ENCODE measurements around the gene SPATS2. TPM values are rescaled to one million over a fixed set of nuclear protein-coding genes. Genes with fewer than 3 reads are reported as not detected.

Gene SPATS2
- total and polyA plus RNA-seq, 2 donors (not counting 1 experiment from before 2014, with no cell fraction given): 11.3 to 21.5 TPM

DNA sequence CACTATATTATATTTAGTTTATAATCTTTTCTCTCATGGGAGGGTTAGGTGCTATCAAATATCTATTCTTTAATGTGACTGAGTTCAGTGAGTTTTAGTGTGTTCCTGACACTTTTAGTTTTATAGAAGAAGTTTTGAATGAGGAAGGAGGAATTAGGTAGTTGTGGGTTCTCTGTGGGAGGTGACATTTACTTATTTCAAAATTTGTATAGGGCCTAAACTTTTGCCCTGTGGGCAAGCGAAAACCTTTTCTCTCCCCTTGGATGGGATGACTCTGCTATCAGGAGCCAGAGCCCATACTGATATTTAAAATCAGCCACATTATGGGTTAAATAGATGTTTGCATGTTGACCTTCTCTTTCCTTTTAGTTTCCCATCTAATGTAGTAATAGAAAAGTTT is 43.6 kb downstream of the SPATS2 start:
- ChIA-PET CTCF (no interaction called here), POLR2A (no interaction called here)
- no peaks in the 10 kb centered on the region for H3K27me3 Mint-ChIP-seq
- H3K4me1 Mint-ChIP-seq: peaks cover 8% of the 10 kb centered on the region
- no peak overlapping the region for H3K9ac ChIP-seq (ENCODE audit: low read length)
- intact Hi-C loops (cut with micrococcal nuclease): no loop called here
- no CpG with 5 or more reads among the region's 1 CpG for WGBS (ENCODE audit: insufficient coverage)
- H3K4me3 Mint-ChIP-seq: no peak overlapping the region
- no peak overlapping the region for H3K4me2 ChIP-seq (replicated peaks; ENCODE audit: low read depth, low read length, poor library complexity, severe bottlenecking)
- DNase-seq: no peak
- H3K4me3 ChIP-seq (ENCODE audit: control extremely low read depth in 1 of 5, extremely low read depth in 1 of 5, insufficient read depth in 1 of 5, low read depth in 2 of 5, low read length in 4 of 5): no peak overlapping the region
- no peaks in the 10 kb centered on the region for H3K79me2 ChIP-seq (ENCODE audit: control insufficient read depth, insufficient read depth, low read length)
- H3K27ac Mint-ChIP-seq: no peak overlapping the region
- H3K4me1 ChIP-seq (ENCODE audit: control insufficient read depth in 2 of 2, insufficient read depth in 2 of 2, low read length in 2 of 2): no peaks in the 10 kb centered on the region
- H2AFZ ChIP-seq (ENCODE audit: insufficient read depth, low read depth, low read length, poor library complexity, severe bottlenecking): no peak overlapping the region
- no peaks in the 10 kb centered on the region for H3K9me3 Mint-ChIP-seq (ENCODE audit: insufficient read depth)
- no peaks in the 10 kb centered on the region for H3K36me3 ChIP-seq (replicated peaks in 1 of 2; ENCODE audit: control extremely low read depth in 1 of 2, control insufficient read depth in 1 of 2, extremely low read depth in 1 of 2, insufficient read depth in 2 of 2, low read length in 1 of 2)
- no peak for TF ChIP-seq EZH2 (IDR thresholded peaks at IDR 0.05; ENCODE audit: borderline replicate concordance, insufficient read depth, low read depth, low read length, poor library complexity, severe bottlenecking)
- TF ChIP-seq, protein P1, sequence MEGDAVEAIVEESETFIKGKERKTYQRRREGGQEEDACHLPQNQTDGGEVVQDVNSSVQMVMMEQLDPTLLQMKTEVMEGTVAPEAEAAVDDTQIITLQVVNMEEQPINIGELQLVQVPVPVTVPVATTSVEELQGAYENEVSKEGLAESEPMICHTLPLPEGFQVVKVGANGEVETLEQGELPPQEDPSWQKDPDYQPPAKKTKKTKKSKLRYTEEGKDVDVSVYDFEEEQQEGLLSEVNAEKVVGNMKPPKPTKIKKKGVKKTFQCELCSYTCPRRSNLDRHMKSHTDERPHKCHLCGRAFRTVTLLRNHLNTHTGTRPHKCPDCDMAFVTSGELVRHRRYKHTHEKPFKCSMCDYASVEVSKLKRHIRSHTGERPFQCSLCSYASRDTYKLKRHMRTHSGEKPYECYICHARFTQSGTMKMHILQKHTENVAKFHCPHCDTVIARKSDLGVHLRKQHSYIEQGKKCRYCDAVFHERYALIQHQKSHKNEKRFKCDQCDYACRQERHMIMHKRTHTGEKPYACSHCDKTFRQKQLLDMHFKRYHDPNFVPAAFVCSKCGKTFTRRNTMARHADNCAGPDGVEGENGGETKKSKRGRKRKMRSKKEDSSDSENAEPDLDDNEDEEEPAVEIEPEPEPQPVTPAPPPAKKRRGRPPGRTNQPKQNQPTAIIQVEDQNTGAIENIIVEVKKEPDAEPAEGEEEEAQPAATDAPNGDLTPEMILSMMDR (IDR thresholded peaks at IDR 0.05): no peak
- no peak for ATAC-seq (ENCODE audit: low read depth)
- H3K27ac ChIP-seq (ENCODE audit: low read length in 2 of 2): no peak overlapping the region
- H4K20me1 ChIP-seq (ENCODE audit: control insufficient read depth, insufficient read depth, low read length, poor library complexity, severe bottlenecking): no peaks in the 10 kb centered on the region
- H3K9me3 ChIP-seq (ENCODE audit: control extremely low read depth in 1 of 3, control insufficient read depth in 2 of 3, insufficient read depth in 1 of 3, low read length in 2 of 3): no peaks in the 10 kb centered on the region
- H3K27me3 ChIP-seq (replicated peaks in 1 of 4; ENCODE audit: control extremely low read depth in 1 of 4, control insufficient read depth in 3 of 4, insufficient read depth in 4 of 4, low read length in 3 of 4): no peaks in the 10 kb centered on the region

DNA sequence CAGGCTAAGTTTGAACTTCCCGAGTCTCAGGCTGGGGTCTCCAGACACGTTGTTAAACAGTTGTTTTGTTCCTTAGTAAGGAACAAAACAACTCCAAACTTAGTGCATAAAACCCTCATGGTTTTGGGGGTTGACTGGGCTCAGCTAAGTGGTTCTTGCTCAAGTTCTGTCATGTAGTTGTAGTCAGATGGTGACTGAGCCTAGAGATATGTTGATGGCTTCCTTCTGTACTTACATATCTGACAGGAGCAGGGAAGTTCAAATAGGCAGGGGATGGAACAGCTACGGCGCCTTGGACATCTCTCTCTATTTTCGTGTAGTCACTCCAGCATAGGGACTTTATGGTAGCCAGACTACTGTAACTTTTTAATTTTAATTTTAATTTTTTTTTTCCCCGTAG is 45.7 kb downstream of the SPATS2 start:
- Histone ChIP-seq H3K27me3 (replicated peaks in 1 of 4; ENCODE audit: control extremely low read depth in 1 of 4, control insufficient read depth in 3 of 4, insufficient read depth in 4 of 4, low read length in 3 of 4) (no peaks in the 10 kb centered on the region), H4K20me1 (ENCODE audit: control insufficient read depth, insufficient read depth, low read length, poor library complexity, severe bottlenecking) (no peaks in the 10 kb centered on the region), H3K36me3 (replicated peaks in 1 of 2; ENCODE audit: control extremely low read depth in 1 of 2, control insufficient read depth in 1 of 2, extremely low read depth in 1 of 2, insufficient read depth in 2 of 2, low read length in 1 of 2) (no peaks in the 10 kb centered on the region), H3K27ac (ENCODE audit: low read length in 2 of 2) (no peak overlapping the region), H3K4me1 (ENCODE audit: control insufficient read depth in 2 of 2, insufficient read depth in 2 of 2, low read length in 2 of 2) (no peaks in the 10 kb centered on the region), H3K4me3 (ENCODE audit: control extremely low read depth in 1 of 5, extremely low read depth in 1 of 5, insufficient read depth in 1 of 5, low read depth in 2 of 5, low read length in 4 of 5) (no peak overlapping the region), H3K79me2 (ENCODE audit: control insufficient read depth, insufficient read depth, low read length) (no peaks in the 10 kb centered on the region), H3K9ac (ENCODE audit: low read length) (no peak overlapping the region), H2AFZ (ENCODE audit: insufficient read depth, low read depth, low read length, poor library complexity, severe bottlenecking) (no peak overlapping the region), H3K9me3 (ENCODE audit: control extremely low read depth in 1 of 3, control insufficient read depth in 2 of 3, insufficient read depth in 1 of 3, low read length in 2 of 3) (no peaks in the 10 kb centered on the region), H3K4me2 (replicated peaks; ENCODE audit: low read depth, low read length, poor library complexity, severe bottlenecking) (no peak overlapping the region)
- Mint-ChIP-seq H3K9me3 (ENCODE audit: insufficient read depth) (no peaks in the 10 kb centered on the region), H3K4me1 (peaks cover 8% of the 10 kb centered on the region), H3K27me3 (no peaks in the 10 kb centered on the region), H3K27ac (no peak overlapping the region), H3K4me3 (no peak overlapping the region)
- POLR2A ChIA-PET: no interaction called here
- ATAC-seq (ENCODE audit: low read depth) (no peak), DNase-seq (no peak)
- intact Hi-C loops (cut with micrococcal nuclease): no loop called here
- CTCF ChIA-PET: interaction anchor here (0.6 to 0.7 kb wide), 3 partner anchors 213 to 1414 kb away, joined by 3 to 6 read pairs (median 6); no protein-coding TSS in a partner anchor
- WGBS (ENCODE audit: insufficient coverage): 100% methylated on average over 1 of the region's 6 CpGs
- no peak for TF ChIP-seq EZH2 (IDR thresholded peaks at IDR 0.05; ENCODE audit: borderline replicate concordance, insufficient read depth, low read depth, low read length, poor library complexity, severe bottlenecking)
- TF ChIP-seq, protein P1 (IDR thresholded peaks at IDR 0.05): no peak
